Transverse colon (tissue), 3 donors: ENCODE measurements around the gene SMIM14.

Experiments
- CTCF ChIP-seq, 5 experiments: fragments of 200-600 bp in 3 of 5; fragments of 450-650 bp in 2 of 5; sonication (generic) in 3 of 5; IDR thresholded peaks; 1 replicate in 2 of 5; 2 replicates in 3 of 5; pipeline ENCODE4 v1.5.1; 2016 to 2017; ENCODE audit warnings: antibody characterized with exemption in 5 of 5, inconsistent platforms in 3 of 5, mild to moderate bottlenecking in 2 of 5, moderate library complexity in 1 of 5
- POLR2A ChIP-seq: fragments of 450-650 bp; IDR thresholded peaks from one replicate; pipeline ENCODE4 v1.6.1; 2016; ENCODE audit warnings: antibody characterized with exemption, mild to moderate bottlenecking, moderate library complexity

DNA sequence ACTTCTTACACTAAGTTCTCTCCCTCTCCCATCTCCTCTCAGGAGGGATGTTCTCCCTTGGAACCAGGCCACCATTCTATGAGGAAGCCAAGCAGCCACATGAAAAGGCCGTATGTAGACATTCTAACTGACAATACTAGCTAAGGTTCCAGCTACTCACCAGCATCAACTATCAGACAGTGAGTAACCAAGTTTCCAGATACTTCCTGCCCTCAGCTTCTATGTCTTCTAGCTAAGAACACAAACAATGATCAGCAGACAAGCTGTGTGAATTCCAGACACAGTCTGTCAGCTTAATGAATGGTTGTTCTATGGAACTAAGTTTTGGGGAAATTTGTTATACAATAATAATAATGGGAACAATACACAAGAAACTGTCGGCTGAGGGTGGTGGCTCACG, 50.8 kb downstream of the SMIM14 start:
- TF ChIP-seq CTCF (IDR thresholded peaks at IDR 0.05) (no peak), POLR2A (no peak)
